OCI-LY3 (cell line): ENCODE measurements around the gene TAC3.
"Not testable (repeated sequence)": the region's sequence is repeated elsewhere in the genome, so short reads cannot be mapped to it uniquely, and the experiment has no call there.

Source experiments
- H2AFZ ChIP-seq: fragments of 200-600, 300-600 bp; shearing (Covaris generic); 2 replicates; pipeline ENCODE4 v1.6.0; 2014; ENCODE audit warnings: antibody characterized with exemption, low read depth, low read length
- H3K27ac ChIP-seq: fragments of 200-600, 300-600 bp; sonication (generic); 2 replicates; pipeline ENCODE4 v1.5.1; 2014; ENCODE audit warnings: mild to moderate bottlenecking, low read length, moderate library complexity, mixed read lengths
- H3K27me3 ChIP-seq: fragments of 200-600, 300-600 bp; sonication (generic); 2 replicates; pipeline ENCODE4 v1.6.1; 2014; ENCODE audit warnings: low read depth, low read length, mixed read lengths
- H3K36me3 ChIP-seq: fragments of 200-600, 300-600 bp; sonication (generic); replicated peaks from 2 replicates; pipeline ENCODE3; 2014; ENCODE audit warnings: low read depth, low read length, mixed read lengths
- H3K4me1 ChIP-seq: fragments of 300-600, 200-600 bp; sonication (generic); 2 replicates; pipeline ENCODE4 v1.6.1; 2014; ENCODE audit warnings: low read length, mixed read lengths
- H3K4me2 ChIP-seq: fragments of 200-600, 300-600 bp; sonication (generic); 2 replicates; pipeline ENCODE4 v1.6.1; 2014; ENCODE audit warnings: low read length, mixed read lengths
- H3K4me3 ChIP-seq: fragments of 300-600, 200-600 bp; sonication (generic); 2 replicates; pipeline ENCODE4 v1.5.1; 2014; ENCODE audit warnings: antibody characterized with exemption, mild to moderate bottlenecking, low read length, moderate library complexity
- H3K79me2 ChIP-seq: fragments of 300-600, 200-600 bp; shearing (Covaris generic); 2 replicates; pipeline ENCODE4 v1.6.1; 2014; ENCODE audit warnings: mild to moderate bottlenecking, low read length, mixed read lengths
- H3K9ac ChIP-seq: fragments of 300-600, 200-600 bp; shearing (Covaris generic); 2 replicates; pipeline ENCODE4 v1.6.0; 2014; ENCODE audit warnings: mild to moderate bottlenecking, low read length, moderate library complexity
- H3K9me3 ChIP-seq: fragments of 200-600, 300-600 bp; shearing (Covaris generic); 2 replicates; pipeline ENCODE4 v1.6.1; 2014; ENCODE audit warnings: low read length, mixed read lengths; ENCODE audit not compliant: insufficient read depth
- H4K20me1 ChIP-seq: fragments of 200-600, 300-600 bp; sonication (generic); 2 replicates; pipeline ENCODE4 v1.6.1; 2016; ENCODE audit warnings: low read length, mixed read lengths; ENCODE audit not compliant: insufficient read depth
- CTCF ChIP-seq: fragments of 200-600, 300-600 bp; sonication (generic); IDR thresholded peaks from 2 replicates; pipeline ENCODE4 v1.5.1; 2014; ENCODE audit warnings: antibody characterized with exemption, low read length, low read depth
- EZH2phosphoT487 ChIP-seq: fragments of 200-600 bp; shearing (Covaris generic); IDR thresholded peaks from 2 replicates; pipeline ENCODE4 v1.6.1; 2018; ENCODE audit warnings: antibody characterized with exemption, mixed run types, low read depth

TAC3 gene

DNA sequence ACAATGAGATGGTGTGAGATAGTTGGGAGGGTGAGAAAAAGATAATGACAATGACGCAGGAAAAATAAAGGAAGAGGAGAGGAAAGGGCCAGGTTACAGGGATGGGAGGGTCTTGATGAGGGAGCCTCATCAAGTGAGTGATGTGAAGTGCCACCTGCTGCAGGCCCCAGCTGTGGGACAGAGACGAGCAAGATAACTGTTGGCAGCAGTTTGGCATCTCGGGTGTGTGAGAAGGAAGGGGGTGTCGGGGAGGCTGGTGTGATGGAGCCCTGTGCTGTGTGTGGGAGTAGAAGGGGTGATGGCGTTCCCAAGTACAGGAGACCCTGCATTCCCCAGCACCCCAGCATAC lies 11.4 kb upstream of the TAC3 start:
- H3K27me3 ChIP-seq, result no peaks in the 10 kb centered on the region
- no peaks in the 10 kb centered on the region for H3K9me3 ChIP-seq
- no peaks in the 10 kb centered on the region for H3K79me2 ChIP-seq
- H3K4me1 ChIP-seq, result peaks cover 23% of the 10 kb centered on the region
- H4K20me1 ChIP-seq, result no peaks in the 10 kb centered on the region
- H3K36me3 ChIP-seq, result no peaks in the 10 kb centered on the region
- peak overlapping the region; percentile 43; the same call in 1 of the 2 replicates for H2AFZ ChIP-seq
- TF ChIP-seq EZH2phosphoT487, result no peak
- no peak for TF ChIP-seq CTCF
- H3K4me3 ChIP-seq, result no peak overlapping the region
- no peak overlapping the region for H3K27ac ChIP-seq
- H3K4me2 ChIP-seq, result no peak overlapping the region
- no peak overlapping the region for H3K9ac ChIP-seq

DNA sequence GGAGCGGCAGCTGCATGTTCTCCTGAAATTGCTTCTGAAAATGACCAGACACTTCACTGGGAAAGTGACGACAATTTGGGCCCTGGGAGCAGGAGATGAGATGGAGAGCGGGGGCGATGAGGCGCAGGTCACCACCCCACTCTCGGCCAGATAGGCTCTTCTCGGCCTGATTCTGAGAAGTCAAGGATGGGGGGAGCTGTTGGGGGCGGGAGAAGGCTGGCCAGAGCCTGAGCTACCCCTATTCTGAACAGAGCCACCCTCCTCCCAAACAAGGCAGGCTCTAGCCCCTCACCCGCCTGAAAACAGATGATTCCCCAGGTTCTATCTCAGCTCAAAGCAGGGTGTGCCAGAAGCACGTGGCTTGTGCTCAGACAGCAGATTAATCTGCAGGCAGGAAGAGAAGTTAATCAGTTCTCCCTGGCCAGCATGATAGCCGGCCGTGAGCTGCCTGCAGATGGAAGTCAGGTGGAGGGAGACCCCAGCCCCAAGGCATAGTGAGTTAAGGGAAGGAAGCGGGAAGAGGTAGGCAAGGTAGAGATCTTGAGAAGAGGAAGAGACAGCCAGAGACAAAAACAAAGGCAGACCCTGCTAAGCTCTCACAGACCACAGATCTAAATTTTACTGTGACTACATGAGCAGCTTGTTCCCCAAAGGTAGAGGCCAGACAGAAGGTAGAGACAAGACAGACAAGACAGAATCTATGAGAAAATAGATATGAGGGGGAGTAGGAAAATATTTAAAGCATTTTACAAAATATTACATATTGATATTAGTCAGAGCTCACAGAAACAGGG lies 10.9 kb upstream of the TAC3 start:
- Histone ChIP-seq H3K79me2 (no peaks in the 10 kb centered on the region), H4K20me1 (no peaks in the 10 kb centered on the region), H3K36me3 (no peaks in the 10 kb centered on the region), H2AFZ (peak overlapping the region; percentile 43), H3K27ac (no peak overlapping the region), H3K9me3 (no peaks in the 10 kb centered on the region), H3K9ac (no peak overlapping the region), H3K4me1 (peaks cover 23% of the 10 kb centered on the region), H3K4me3 (no peak overlapping the region), H3K27me3 (no peaks in the 10 kb centered on the region), H3K4me2 (no peak overlapping the region)
- no peak for TF ChIP-seq CTCF
- TF ChIP-seq EZH2phosphoT487, result no peak

DNA sequence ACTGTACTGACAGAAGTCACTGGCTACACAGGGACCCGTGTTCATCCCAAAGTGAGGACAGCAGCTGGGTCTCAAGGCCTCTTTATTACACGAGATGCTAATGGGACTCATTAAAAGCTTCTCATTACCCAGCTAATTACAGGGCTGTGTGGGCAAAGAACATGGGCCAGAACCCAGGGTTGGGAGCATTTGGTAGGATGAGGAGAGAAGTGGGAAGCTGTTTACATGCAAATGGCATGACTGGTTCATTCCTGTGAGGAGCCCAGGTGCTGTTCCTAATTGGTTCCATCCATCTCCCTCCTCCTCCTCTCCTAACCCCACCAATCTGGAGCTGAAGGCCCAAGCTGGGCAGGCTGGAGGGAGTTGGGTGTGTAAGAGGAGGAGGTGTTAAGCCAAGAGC lies 8.9 kb upstream of the TAC3 start:
- no peaks in the 10 kb centered on the region for H4K20me1 ChIP-seq
- no peak overlapping the region for H3K4me3 ChIP-seq
- TF ChIP-seq CTCF (no peak), EZH2phosphoT487 (no peak)
- H3K36me3 ChIP-seq, result no peaks in the 10 kb centered on the region
- H3K79me2 ChIP-seq, result no peaks in the 10 kb centered on the region
- peaks cover 15% of the 10 kb centered on the region for H3K4me1 ChIP-seq
- H3K27ac ChIP-seq, result no peak overlapping the region
- H2AFZ ChIP-seq, result no peak overlapping the region
- no peak overlapping the region for H3K4me2 ChIP-seq
- H3K9me3 ChIP-seq, result no peaks in the 10 kb centered on the region
- H3K9ac ChIP-seq, result no peak overlapping the region
- H3K27me3 ChIP-seq, result no peaks in the 10 kb centered on the region

GRCh38 chr12:57022324-57022723 lies 6.0 kb upstream of the TAC3 start:
- not testable (repeated sequence) for H3K27me3 ChIP-seq, H3K27ac ChIP-seq, H3K9ac ChIP-seq, H2AFZ ChIP-seq, H3K9me3 ChIP-seq, H3K4me2 ChIP-seq, H3K4me3 ChIP-seq, H3K79me2 ChIP-seq, H3K36me3 ChIP-seq, H4K20me1 ChIP-seq
- H3K4me1 ChIP-seq, result peaks cover 14% of the 10 kb centered on the region
